ENCODE data around the gene THSD7A.

Gene THSD7A

DNA sequence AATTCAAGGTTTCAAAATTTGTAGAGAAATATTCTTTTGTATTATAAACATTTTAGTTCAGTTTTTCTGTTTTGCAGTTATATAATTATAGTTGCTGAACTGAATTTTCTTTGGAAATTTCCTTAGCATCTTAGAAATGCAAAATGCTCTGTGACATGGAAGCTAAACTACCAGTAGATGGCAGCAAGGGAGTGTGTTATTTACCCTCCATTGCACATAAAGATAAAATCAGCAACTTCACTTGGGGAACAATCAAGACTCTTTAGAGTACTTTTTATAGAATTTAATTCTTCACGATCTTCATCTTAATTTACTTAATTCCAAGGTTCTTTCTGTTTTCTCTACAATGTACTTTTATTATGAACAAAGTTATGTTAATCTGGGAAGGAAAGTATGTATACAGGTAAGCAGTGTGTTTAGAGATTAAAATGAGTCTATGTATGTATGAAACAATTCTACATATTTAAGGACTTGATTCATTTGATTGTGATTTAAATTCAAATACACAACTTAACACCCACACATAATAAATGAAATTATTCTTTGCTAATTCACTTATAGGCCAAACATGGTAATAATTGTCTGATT is 404.2 kb downstream of the THSD7A start:
- no peaks in the 10 kb centered on the region for H3K4me1 ChIP-seq (ENCODE audit: insufficient read depth, low read length)
- H2AFZ ChIP-seq (ENCODE audit: low read depth, low read length) = no peak overlapping the region
- H3K27me3 ChIP-seq (ENCODE audit: insufficient read depth, low read length) = no peaks in the 10 kb centered on the region
- H3K9me3 ChIP-seq (ENCODE audit: low read length) = no peaks in the 10 kb centered on the region
- H3K36me3 ChIP-seq (ENCODE audit: insufficient read depth, low read length) = no peaks in the 10 kb centered on the region
- no peak overlapping the region for H3K4me3 ChIP-seq (ENCODE audit: low read length)

GRCh38 chr7:11424006-11424405 is 408.0 kb downstream of the THSD7A start:
- Histone ChIP-seq H3K4me3 (ENCODE audit: low read length) (no peak overlapping the region), H3K27me3 (ENCODE audit: insufficient read depth, low read length) (no peaks in the 10 kb centered on the region), H2AFZ (ENCODE audit: low read depth, low read length) (no peak overlapping the region), H3K36me3 (ENCODE audit: insufficient read depth, low read length) (no peaks in the 10 kb centered on the region), H3K4me1 (ENCODE audit: insufficient read depth, low read length) (no peaks in the 10 kb centered on the region), H3K9me3 (ENCODE audit: low read length) (peaks cover 11% of the 10 kb centered on the region)

GRCh38 chr7:11420049-11420448 is 411.9 kb downstream of the THSD7A start:
- Histone ChIP-seq H2AFZ (ENCODE audit: low read depth, low read length) (no peak overlapping the region), H3K4me1 (ENCODE audit: insufficient read depth, low read length) (no peaks in the 10 kb centered on the region), H3K27me3 (ENCODE audit: insufficient read depth, low read length) (no peaks in the 10 kb centered on the region), H3K9me3 (ENCODE audit: low read length) (peaks cover 11% of the 10 kb centered on the region), H3K36me3 (ENCODE audit: insufficient read depth, low read length) (no peaks in the 10 kb centered on the region), H3K4me3 (ENCODE audit: low read length) (no peak overlapping the region)

- peaks cover 14% of the 10 kb centered on the region for H3K9me3 ChIP-seq (ENCODE audit: low read length)
- no peak overlapping the region for H3K4me3 ChIP-seq (ENCODE audit: low read length)
- no peak overlapping the region for H2AFZ ChIP-seq (ENCODE audit: low read depth, low read length)
- H3K36me3 ChIP-seq (ENCODE audit: insufficient read depth, low read length) = no peaks in the 10 kb centered on the region
- H3K4me1 ChIP-seq (ENCODE audit: insufficient read depth, low read length) = no peaks in the 10 kb centered on the region
- H3K27me3 ChIP-seq (ENCODE audit: insufficient read depth, low read length) = no peaks in the 10 kb centered on the region
Observed at GRCh38 chr7:11416641-11417458, 415.1 kb downstream of the THSD7A start.

GRCh38 chr7:11415101-11415500 is 416.9 kb downstream of the THSD7A start:
- Histone ChIP-seq H3K9me3 (ENCODE audit: low read length) (peaks cover 6% of the 10 kb centered on the region), H3K36me3 (ENCODE audit: insufficient read depth, low read length) (no peaks in the 10 kb centered on the region), H2AFZ (ENCODE audit: low read depth, low read length) (no peak overlapping the region), H3K27me3 (ENCODE audit: insufficient read depth, low read length) (no peaks in the 10 kb centered on the region), H3K4me1 (ENCODE audit: insufficient read depth, low read length) (peaks cover 6% of the 10 kb centered on the region), H3K4me3 (ENCODE audit: low read length) (no peak overlapping the region)

DNA sequence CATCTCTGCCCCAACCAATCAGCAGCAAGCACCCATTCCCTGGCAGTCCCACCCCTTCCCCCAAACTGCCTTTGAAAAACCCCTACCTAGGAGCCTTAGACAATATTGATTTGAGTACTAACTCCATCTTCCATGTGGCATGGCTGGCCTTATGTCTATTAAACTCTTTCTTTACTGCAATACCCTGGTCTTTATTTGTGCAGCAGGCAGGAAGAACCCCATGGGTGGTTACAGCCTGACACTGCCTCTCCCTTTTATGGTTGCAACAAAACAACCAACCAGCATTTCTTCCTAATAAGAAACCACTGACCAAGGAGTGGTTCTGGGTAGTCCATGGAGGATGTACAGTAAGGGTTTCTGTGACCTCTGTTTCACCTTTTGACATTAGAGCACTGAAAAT is 418.1 kb downstream of the THSD7A start:
- H3K9me3 ChIP-seq (ENCODE audit: low read length) = peaks cover 3% of the 10 kb centered on the region
- peaks cover 6% of the 10 kb centered on the region for H3K4me1 ChIP-seq (ENCODE audit: insufficient read depth, low read length)
- no peaks in the 10 kb centered on the region for H3K36me3 ChIP-seq (ENCODE audit: insufficient read depth, low read length)
- no peak overlapping the region for H3K4me3 ChIP-seq (ENCODE audit: low read length)
- no peak overlapping the region for H2AFZ ChIP-seq (ENCODE audit: low read depth, low read length)
- H3K27me3 ChIP-seq (ENCODE audit: insufficient read depth, low read length) = no peaks in the 10 kb centered on the region

GRCh38 chr7:11412036-11412435 is 420.0 kb downstream of the THSD7A start:
- H3K4me1 ChIP-seq (ENCODE audit: insufficient read depth, low read length) = peaks cover 6% of the 10 kb centered on the region
- no peak overlapping the region for H3K4me3 ChIP-seq (ENCODE audit: low read length)
- H2AFZ ChIP-seq (ENCODE audit: low read depth, low read length) = no peak overlapping the region
- H3K36me3 ChIP-seq (ENCODE audit: insufficient read depth, low read length) = no peaks in the 10 kb centered on the region
- peaks cover 3% of the 10 kb centered on the region for H3K9me3 ChIP-seq (ENCODE audit: low read length)
- no peaks in the 10 kb centered on the region for H3K27me3 ChIP-seq (ENCODE audit: insufficient read depth, low read length)

GRCh38 chr7:11410656-11411644 is 421.0 kb downstream of the THSD7A start:
- no peak overlapping the region for H2AFZ ChIP-seq (ENCODE audit: low read depth, low read length)
- H3K36me3 ChIP-seq (ENCODE audit: insufficient read depth, low read length) = peaks cover 3% of the 10 kb centered on the region
- no peak overlapping the region for H3K4me3 ChIP-seq (ENCODE audit: low read length)
- H3K9me3 ChIP-seq (ENCODE audit: low read length) = peaks cover 3% of the 10 kb centered on the region
- peaks cover 6% of the 10 kb centered on the region for H3K4me1 ChIP-seq (ENCODE audit: insufficient read depth, low read length)
- no peaks in the 10 kb centered on the region for H3K27me3 ChIP-seq (ENCODE audit: insufficient read depth, low read length)

- Histone ChIP-seq H3K9me3 (ENCODE audit: low read length) (no peaks in the 10 kb centered on the region), H3K4me1 (ENCODE audit: insufficient read depth, low read length) (no peaks in the 10 kb centered on the region), H2AFZ (ENCODE audit: low read depth, low read length) (no peak overlapping the region), H3K36me3 (ENCODE audit: insufficient read depth, low read length) (peaks cover 3% of the 10 kb centered on the region), H3K27me3 (ENCODE audit: insufficient read depth, low read length) (no peaks in the 10 kb centered on the region), H3K4me3 (ENCODE audit: low read length) (no peak overlapping the region)
Observed at GRCh38 chr7:11404355-11404754, 427.6 kb downstream of the THSD7A start.

GRCh38 chr7:11403781-11404180 is 428.2 kb downstream of the THSD7A start:
- H2AFZ ChIP-seq (ENCODE audit: low read depth, low read length) = no peak overlapping the region
- peaks cover 3% of the 10 kb centered on the region for H3K36me3 ChIP-seq (ENCODE audit: insufficient read depth, low read length)
- H3K4me3 ChIP-seq (ENCODE audit: low read length) = no peak overlapping the region
- no peaks in the 10 kb centered on the region for H3K4me1 ChIP-seq (ENCODE audit: insufficient read depth, low read length)
- no peaks in the 10 kb centered on the region for H3K27me3 ChIP-seq (ENCODE audit: insufficient read depth, low read length)
- no peaks in the 10 kb centered on the region for H3K9me3 ChIP-seq (ENCODE audit: low read length)

DNA sequence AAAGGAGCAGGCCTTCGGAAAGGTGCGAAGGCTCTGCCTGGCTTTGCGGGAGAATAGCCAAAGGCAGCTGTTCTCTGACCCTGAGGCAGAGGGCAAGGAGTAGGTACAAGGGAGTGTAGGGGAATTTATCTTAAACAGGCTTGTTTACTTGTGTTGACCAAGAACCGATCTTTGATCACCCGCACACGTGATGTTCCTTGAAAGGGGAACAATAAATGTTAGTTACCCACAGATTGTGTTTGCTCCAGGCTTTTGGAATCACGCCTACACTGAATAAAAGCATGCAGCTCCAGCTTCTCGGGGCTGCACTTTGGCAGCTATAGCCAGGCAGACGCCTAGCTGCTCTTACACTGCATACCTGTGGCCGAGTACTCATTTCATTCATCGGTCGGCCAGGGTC is 437.6 kb downstream of the THSD7A start:
- Histone ChIP-seq H3K4me1 (ENCODE audit: insufficient read depth, low read length) (no peaks in the 10 kb centered on the region), H3K9me3 (ENCODE audit: low read length) (peaks cover 8% of the 10 kb centered on the region), H3K4me3 (ENCODE audit: low read length) (no peak overlapping the region), H2AFZ (ENCODE audit: low read depth, low read length) (no peak overlapping the region), H3K27me3 (ENCODE audit: insufficient read depth, low read length) (no peaks in the 10 kb centered on the region), H3K36me3 (ENCODE audit: insufficient read depth, low read length) (peaks cover 7% of the 10 kb centered on the region)

DNA sequence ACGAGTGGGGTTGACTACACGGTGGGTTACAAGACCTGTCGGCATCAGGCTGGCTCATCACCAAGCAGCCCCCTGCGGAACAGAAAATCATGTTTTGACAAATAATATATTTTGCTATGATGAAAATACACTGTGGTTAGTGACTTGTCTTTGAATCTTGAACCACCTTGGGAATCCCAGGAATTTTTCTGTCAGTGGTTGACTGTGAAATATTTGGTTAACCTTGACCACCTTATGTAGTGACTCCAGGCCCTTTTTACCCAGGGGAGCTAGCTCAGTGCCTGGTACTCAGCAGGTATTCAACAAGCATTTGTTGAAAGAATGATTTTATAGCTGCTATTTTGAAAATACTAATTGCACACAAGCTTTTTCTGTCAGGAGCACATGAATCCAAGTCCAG is 452.4 kb downstream of the THSD7A start:
- no peaks in the 10 kb centered on the region for H3K27me3 ChIP-seq (ENCODE audit: insufficient read depth, low read length)
- no peaks in the 10 kb centered on the region for H3K36me3 ChIP-seq (ENCODE audit: insufficient read depth, low read length)
- H3K9me3 ChIP-seq (ENCODE audit: low read length) = no peaks in the 10 kb centered on the region
- no peak overlapping the region for H2AFZ ChIP-seq (ENCODE audit: low read depth, low read length)
- H3K4me1 ChIP-seq (ENCODE audit: insufficient read depth, low read length) = no peaks in the 10 kb centered on the region
- H3K4me3 ChIP-seq (ENCODE audit: low read length) = no peak overlapping the region

- Histone ChIP-seq H2AFZ (ENCODE audit: low read depth, low read length) (no peak overlapping the region), H3K27me3 (ENCODE audit: insufficient read depth, low read length) (no peaks in the 10 kb centered on the region), H3K36me3 (ENCODE audit: insufficient read depth, low read length) (no peaks in the 10 kb centered on the region), H3K4me1 (ENCODE audit: insufficient read depth, low read length) (no peaks in the 10 kb centered on the region), H3K9me3 (ENCODE audit: low read length) (no peaks in the 10 kb centered on the region), H3K4me3 (ENCODE audit: low read length) (no peak overlapping the region)
Observed at GRCh38 chr7:11376529-11376928, 455.5 kb downstream of the THSD7A start.

Measured in neuron (in vitro differentiated cells).